GM19025 (cell line): ENCODE data around the gene MTCL1.

Source experiments
- ATAC-seq: cut with Tn5 transposase; IDR thresholded peaks from one replicate; pipeline ENCODE4 v1.9.1; 2021; ENCODE audit warnings: mild to moderate bottlenecking, low read depth, moderate library complexity; ENCODE audit not compliant: unreplicated experiment

MTCL1 gene

GRCh38 chr18:8805552-8805951 is 100.2 kb downstream of the MTCL1 start:
- ATAC-seq = no peak

GRCh38 chr18:8806100-8806797 is 100.9 kb downstream of the MTCL1 start:
- ATAC-seq = no peak

DNA sequence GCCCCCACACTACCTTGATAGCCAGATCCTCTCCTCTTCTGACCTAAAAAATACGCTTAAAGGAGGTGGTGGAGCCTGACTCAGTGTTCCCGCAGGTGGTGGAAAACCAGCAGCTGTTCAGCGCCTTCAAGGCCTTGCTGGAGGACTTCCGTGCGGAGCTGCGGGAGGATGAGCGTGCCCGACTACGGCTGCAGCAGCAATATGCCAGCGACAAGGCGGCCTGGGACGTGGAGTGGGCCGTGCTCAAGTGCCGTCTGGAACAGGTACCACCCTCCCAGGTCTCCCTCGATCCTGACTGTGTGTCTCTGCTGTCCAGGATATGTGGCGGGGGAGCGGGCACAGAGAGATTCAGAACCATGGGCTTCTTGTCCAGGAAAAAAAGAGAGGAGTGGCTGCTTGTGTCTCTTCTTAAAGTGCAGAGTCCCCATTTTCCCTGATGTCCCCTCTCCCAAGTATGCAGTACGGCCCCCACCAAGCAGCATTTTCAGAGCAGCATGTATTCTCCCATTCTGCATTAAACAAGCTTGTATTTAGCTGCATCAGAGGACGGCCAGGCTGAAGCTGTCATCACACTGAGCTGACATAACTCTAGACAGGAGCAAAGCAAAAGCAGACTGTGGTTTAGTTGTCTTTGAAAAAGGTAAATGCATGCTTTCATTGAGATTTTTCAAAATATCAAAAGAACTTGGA is 101.6 kb downstream of the MTCL1 start:
- no peak for ATAC-seq

- ATAC-seq = no peak
Measured at GRCh38 chr18:8807488-8807805, 102.1 kb downstream of the MTCL1 start.

DNA sequence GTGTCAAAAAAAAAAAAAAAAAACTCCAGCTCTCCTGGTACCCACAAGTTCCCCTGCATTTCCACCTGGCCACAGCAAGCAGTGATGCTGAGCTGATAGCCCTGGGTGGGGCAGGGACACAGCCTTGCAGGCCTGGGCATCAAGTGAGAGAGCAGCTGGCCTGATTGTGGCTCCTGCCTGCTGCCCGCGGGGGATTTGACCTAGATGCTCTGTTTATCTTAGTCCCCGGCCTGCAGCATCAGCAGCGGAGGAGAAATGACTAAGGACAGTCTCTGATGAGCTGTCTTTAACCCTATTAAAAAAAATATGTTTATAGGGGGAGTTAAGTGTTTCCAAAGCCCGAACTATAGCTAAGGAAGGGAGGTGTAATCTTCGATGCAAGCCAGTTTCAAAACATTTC is 102.6 kb downstream of the MTCL1 start:
- no peak for ATAC-seq

DNA sequence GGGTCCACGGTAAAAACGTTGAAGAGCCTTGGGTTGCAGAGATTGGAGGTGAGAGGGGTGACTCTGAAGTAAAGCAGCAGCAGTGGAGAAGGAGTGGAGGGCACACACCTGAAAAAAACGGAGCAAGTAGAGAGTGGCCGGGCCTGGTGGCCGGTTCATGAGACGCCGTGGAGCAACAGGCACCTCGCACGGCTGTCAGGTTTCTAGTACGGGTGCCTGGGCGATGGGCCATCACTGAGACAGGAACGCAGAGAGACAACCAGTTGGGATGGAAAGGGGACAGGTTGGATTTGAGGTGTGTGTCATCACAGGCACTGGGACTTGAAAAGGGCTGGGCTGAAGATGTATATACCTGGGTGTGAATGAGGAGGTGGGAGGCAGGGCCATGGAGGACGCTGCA is 104.2 kb downstream of the MTCL1 start:
- ATAC-seq = no peak

- ATAC-seq = no peak
Measured at GRCh38 chr18:8810157-8810556, 104.8 kb downstream of the MTCL1 start.

- ATAC-seq = no peak
Measured at GRCh38 chr18:8811115-8811514, 105.8 kb downstream of the MTCL1 start.

DNA sequence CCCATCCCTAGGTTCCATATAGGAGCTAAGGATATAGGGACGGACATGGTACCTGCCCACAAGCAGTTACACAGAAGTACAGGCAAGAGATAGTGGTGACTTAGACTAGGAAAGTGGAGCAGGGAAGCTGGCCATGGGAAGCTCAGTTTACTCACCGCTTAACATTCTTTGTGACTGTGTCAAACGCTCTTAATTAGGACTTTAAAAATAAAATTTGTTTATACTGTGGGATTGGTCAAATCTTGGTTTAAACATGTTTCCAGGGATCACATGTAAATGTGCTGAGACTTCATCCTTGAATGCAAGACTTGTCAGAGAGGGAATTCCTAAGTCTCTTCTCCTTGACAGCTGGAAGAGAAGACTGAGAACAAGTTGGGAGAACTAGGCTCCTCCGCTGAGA is 107.3 kb downstream of the MTCL1 start:
- no peak for ATAC-seq

DNA sequence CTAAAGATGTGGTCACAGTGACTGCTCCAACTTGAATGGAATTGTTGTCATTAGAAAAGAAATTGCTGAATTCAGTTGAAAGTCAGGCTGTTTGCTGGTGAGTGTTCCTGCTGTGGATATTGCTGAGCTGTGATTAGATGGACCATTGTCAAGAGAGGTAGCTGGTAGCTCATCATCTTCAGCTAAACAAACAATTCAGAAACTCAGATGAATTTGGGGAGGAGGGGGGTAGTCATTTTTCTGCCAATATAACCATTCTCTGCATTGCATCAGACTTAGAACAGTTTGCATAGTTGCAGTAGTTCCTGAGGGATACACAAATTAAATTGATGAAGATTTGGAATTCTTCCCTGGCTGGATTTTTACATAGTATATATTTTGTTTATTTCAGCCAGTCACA is 108.3 kb downstream of the MTCL1 start:
- ATAC-seq = no peak

DNA sequence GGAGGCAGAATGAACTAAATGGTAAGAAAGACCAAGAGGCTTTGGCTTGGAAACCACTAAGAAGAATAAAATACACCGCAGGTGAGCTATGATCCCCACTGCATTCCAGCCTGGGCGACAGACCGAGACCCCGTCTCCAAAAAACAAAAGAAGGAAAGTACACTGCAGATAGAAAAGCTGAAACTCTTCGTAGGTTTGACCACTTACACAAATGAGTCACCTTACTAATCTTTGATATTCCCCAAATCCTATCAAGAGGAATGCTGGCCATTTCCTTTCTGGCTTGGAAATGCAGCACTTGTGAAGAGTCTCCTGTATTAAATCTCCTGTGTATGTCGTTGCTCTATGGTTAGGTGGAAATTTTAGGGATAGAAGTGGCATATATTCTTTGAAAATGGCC is 108.8 kb downstream of the MTCL1 start:
- ATAC-seq = no peak

DNA sequence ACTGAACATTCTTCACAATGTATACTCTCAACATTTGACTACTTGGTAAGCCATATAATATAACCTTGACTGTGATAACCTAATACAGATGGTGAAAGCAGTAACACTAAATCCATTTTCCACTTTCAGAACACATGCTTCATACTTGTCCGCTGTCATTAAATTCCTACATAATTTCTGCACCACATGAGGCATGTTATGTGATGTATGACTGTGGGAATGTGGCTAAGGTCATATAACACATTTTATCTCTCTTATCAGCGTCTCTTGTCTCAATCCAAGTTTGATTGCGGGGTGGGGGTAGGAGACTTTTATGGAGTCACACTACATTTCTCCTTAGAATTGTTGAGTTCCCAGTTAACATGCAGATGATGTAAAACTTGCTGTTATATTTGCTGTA is 110.9 kb downstream of the MTCL1 start:
- ATAC-seq = no peak

GRCh38 chr18:8816816-8817215 is 111.5 kb downstream of the MTCL1 start:
- ATAC-seq = no peak

GRCh38 chr18:8818982-8819381 is 113.6 kb downstream of the MTCL1 start:
- ATAC-seq = no peak

DNA sequence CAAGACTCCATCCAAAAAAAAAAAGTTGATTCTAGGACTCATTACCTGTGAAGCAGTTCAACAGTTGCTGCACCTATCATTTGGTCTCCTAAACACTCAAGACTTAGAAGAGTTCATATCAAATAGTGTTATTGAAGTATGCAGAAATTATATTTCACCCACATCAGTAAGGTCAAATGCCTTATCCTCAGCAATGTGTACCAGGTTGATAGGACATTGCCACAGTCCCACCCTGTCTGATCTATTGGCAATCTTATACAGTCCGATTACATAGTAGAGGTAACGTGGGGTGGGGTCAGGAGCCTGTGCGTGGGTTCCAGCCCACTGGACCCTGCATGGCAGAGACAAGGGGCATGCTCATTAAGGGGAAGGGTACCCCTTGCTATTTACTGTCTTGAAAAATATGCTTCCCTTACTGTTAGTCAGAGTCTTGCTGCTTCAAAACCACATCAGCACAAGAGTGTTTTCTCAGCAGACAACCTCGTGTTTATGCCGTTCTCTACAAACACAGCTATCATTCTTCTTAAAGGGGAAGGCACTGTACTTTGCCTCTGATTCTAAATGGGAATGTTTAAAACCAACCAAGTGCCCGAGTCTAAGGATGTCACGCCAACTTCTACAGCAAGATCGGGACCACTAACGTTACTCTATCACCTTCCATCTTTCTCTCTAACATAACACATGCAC is 115.2 kb downstream of the MTCL1 start:
- ATAC-seq = no peak

GRCh38 chr18:8821083-8821465 is 115.7 kb downstream of the MTCL1 start:
- ATAC-seq = no peak

DNA sequence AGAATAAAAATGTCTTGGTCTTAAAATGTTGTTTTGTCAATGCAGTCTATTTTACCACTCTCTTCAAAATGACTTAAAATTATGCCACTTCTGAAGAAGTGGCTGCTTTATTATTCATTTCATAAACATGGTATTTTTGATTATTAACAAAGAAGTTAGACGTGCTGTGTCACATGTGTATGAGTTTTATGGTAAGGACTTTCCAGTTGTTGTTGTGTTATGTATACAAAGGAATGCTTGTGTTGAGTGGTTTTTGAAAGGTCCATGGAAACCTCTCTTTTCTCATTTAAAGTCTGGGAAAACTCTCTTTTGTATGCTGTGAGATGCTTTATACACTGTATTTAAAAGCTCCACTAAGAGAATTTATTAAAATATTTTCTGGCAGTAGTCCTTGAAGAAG is 116.2 kb downstream of the MTCL1 start:
- ATAC-seq = no peak

DNA sequence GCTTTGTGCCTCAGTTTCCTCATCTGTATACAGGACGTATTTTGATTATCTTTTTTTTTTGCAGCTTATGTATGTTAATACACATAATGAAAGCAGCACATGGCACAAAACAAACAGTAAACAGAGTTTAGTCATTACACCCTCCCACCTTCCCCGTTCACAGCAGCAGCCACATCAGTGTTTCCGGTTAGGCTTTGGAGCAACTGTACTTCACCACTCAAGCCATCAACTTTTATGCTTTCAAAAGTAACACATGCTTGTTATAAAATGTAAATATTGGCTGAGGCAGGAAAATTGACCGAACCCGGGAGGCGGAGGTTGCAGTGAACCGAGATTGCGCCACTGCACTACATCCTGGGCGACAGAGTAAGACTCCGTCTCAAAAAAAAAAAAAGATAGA is 117.3 kb downstream of the MTCL1 start:
- no peak for ATAC-seq

DNA sequence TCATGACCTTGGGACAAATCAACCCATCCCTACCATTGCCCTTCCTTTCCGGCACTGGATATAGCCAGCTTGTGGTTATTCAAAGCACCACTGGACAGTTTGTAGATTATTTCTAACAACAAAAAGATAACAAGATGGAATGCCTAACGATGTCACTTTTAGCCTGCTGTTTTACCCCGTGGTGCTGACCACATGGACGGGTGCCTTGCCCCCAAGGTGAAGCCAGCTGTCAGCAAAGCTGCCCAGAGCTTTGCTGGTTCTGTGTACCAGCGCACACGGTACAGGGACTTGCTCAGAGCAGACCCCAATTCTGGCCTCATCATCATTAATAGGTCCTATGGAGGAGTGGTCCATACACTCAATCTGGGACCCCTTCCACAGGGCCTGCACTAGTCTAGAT is 118.2 kb downstream of the MTCL1 start:
- ATAC-seq = no peak

DNA sequence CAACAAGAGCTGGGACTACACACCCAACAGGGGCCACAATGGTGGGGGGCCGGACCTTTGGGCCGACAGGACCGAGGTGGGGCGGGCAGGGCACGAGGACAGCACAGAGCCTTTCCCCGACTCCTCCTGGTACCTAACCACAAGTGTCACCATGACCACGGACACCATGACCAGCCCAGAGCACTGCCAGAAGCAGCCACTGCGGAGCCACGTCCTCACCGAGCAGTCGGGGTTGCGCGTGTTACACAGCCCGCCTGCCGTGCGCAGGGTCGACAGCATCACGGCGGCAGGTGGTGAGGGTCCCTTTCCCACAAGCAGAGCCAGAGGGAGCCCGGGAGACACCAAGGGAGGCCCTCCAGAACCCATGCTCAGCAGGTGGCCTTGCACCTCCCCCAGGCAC is 119.5 kb downstream of the MTCL1 start:
- no peak for ATAC-seq

GRCh38 chr18:8825273-8825672 is 119.9 kb downstream of the MTCL1 start:
- no peak for ATAC-seq
